Measurements from ENCODE around the gene GAS2L2.

Gene GAS2L2

DNA sequence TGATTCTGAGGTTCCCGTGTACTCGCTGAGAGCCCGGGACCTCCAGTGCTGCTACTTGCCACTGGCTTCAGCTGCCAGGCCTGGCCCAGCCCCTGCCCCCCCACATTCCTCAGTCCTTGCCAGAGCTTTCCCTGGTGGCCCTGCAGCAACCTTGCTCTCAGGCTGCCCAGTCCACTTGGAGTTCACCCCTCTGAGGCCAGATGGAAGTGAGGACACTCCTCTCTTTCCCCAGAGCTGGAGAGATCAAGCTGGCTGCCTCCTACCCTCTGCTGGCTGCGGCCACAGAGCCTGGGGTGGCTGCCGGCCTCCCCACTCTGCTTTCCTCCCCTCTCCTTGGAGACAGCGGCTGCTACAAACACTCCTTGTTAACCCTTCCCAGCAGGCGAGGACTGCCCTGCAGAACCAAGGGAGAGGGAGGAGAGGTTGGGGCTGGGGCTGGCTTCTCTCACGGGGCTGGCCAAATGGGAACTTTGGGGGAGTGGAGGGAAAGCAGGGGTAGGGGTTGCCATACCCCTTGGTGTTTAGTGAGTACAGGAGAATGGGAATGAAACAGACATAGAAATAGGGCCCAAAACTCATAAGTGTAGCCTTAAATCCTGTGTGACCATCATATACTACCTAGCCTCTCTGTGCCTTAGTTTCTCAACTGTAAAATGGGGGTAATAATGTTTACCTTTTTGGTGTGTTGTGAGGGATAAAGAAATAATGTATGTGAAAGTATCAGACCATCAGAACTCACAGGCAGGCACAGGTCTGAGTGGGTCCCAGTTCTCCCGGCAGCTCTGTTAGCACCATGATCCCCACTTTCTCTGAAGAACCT is at the start of gene GAS2L2:
Gene GAS2L2, minus strand, starts transcription at position 295 of the 820 bp plus-strand sequence. CDS start 389 bp downstream, outside the sequence.
- no peak for DNase-seq

DNA sequence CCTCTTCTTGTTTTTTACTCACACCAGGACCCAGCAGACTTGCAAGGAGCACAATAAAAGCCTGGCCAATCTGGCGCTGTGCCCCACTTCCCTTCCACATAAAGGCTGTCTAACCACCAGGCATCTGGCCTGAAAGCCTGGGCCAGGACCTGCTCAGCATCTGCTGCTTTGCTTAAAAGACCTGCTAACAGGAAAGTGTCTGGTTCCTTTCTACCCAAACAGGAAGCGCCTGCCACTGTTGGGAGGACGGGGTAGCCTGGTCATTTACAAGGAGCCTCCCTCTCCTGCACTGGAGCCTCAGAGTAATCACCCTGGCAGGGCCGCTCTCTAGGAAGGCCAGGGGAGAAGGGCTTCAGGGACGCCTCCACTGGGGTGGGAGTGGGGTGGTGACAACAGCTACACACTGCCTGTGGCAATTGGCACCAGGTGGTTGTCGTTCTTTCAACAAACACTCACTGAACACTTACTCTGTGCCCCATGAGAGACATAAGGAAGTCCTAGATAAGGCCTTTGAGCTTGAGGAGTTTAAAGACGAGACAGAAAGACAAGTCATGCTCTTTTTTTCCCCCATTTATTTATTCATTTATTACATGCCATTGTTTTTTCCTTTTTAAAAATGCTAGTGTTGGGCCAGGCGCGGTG is 48.7 kb upstream of the GAS2L2 start:
- peak; percentile 97 for DNase-seq

DNA sequence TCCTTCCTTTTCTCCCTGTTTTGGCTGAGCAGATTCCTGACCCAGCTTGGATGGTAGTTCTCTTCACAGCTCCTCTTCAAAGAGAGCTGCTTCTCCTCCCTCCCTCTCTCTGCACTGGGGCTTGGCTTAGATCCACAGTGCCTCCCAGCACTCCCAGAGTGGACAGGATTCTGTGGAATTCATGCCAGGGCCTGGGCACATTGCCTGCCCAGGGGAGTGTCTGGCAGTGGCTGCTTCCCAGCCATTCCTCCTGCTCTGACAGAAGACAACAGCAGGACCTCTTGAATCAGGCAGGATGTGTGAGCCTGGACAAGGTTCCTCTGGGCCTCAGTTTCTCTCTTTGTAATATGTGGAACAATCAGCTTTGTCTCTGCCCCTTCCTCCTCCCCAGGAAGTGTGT is 46.9 kb upstream of the GAS2L2 start:
- DNase-seq, result peak; percentile 65

DNA sequence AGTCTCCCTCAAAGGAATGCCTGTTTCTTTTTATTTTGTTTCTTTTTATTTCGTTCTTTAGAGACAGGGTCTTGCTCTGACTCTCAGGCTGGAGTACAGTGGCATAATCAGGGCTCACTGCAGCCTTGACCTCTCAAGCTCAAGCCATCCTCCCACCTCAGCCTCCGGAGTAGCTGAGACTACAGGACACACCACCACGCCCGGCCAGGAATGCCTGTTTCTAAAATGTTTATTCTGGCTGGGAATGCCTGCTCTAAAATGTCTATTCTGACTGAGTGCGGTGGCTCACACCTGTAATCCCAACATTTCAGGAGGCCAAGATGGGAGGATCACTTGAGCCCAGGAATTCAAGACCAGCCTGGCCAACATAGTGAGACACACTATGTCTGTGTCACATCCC is 44.9 kb upstream of the GAS2L2 start:
- no peak for DNase-seq

DNA sequence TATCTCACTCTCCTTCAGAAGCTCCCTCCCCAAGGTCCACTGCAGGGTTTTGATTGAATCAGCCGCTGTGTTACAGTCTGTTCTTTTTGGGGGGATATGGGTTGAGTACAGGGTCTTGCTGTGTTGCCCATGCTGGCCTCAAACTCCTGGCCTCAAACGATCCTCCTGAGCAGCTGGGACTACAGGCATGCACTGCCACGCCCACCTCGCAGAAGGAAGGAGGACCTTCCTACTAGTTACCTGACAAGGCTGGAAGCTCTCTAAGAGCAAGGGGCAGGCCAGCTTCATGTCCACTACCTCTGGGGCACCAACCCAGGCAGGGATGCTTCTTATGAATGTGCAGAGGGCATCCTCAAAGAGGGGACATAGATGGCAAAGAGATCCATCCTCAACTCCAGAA is 44.3 kb upstream of the GAS2L2 start:
- DNase-seq, result no peak

DNA sequence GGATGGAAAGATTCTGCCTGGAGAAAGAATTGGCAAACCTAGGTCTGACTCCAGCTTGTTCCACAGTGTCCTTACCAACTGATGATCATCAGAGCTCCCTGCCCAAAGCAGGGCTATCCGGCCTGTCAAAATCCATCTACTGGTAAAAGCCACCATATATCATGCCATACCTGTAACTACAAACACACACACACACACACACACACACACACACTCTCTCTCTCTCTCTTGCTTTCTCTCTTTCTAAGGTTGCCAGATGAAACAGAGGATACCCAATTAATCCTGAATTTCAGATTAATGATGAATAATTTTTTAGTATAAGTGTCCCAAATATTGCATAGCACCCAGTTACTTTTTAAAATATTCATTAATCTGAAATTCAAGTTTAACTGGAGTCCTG is 43.9 kb upstream of the GAS2L2 start:
- no peak for DNase-seq

DNA sequence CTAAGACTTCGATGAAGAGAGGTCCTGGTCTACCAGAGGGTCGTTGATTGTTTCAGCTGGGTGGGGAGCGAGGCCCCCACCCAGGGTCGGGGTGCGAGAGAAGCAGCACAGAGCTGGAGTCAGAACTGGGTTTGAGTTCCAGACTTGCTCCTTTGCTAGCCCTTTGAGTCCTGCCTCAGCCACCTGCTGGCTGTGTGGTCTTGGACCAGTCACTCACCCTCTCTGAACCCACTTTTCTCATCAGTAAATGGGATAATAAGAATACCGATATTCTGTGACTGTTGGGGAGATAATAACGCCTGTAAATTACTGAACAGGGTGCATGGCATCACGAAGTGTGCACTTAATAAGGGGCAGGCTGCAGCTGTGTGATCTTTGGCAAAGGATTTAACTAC is 42.8 kb upstream of the GAS2L2 start:
- no peak for DNase-seq

DNA sequence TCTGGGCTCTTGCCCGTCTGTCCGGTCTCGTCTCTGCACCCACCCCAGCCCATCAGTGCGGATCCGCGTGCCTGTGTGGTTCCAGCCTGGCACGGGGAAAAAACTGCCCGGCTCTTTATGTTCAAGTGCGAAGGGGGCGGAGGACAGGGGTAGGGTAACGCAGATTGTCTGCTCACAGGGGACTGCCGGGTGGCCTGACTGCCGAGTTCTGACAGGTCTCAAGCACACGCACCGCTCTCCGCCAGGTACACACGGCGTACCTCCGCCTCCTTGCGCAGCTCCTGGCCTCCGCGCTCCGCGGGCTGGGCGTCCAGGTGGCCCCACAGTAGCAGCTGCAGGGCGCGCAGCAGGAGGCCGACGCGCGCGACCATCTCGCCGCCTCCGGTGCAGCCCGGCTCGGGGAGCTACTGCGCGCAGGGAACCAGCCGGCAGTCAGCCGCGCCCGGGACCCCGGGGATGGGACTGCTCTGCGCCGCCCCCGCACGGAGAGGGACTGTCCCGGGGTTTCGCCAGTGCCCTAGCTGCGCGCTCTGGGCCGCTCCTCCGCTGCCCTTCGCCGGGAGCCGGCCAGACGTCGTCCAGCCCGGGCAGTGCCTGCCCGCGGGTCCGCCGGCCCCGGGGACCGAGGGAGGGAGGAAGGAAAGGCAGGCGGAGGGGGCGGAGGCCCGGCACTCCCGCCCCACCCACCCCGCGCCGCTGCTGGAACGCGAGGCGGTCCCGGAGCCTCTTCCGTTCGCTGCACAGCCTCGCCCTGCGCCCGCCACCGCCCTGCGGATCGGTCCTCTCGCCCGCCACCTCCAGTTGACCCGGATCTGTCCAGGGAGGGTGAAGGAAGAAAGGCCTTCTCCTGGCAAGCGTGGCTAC is 42.2 kb upstream of the GAS2L2 start, which contains the start of gene MMP28:
Gene MMP28, minus strand, starts transcription at position 635 of the 864 bp plus-strand sequence. Its CDS starts 264 bp downstream, at position 371.
- no peak for DNase-seq

DNA sequence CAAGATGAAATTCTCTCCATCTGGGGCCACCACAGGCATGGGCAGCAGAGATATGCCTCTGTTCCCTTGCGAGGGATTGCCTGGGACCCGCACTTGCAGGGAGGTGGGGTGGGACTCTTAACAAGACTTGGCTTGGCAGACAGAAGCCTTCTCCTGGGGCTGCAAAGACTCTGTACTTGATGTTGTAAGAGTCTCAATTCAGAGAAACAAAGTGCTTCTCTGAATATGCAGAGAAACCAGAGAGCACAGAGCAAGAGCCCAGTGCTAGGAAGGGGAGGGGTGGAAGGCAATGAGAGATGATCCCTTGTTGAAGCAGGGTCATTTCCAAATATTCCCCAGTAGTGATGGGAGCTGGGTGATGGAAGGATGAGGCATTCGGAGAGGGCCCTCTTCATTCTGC is 40.2 kb upstream of the GAS2L2 start:
- DNase-seq, result no peak

DNA sequence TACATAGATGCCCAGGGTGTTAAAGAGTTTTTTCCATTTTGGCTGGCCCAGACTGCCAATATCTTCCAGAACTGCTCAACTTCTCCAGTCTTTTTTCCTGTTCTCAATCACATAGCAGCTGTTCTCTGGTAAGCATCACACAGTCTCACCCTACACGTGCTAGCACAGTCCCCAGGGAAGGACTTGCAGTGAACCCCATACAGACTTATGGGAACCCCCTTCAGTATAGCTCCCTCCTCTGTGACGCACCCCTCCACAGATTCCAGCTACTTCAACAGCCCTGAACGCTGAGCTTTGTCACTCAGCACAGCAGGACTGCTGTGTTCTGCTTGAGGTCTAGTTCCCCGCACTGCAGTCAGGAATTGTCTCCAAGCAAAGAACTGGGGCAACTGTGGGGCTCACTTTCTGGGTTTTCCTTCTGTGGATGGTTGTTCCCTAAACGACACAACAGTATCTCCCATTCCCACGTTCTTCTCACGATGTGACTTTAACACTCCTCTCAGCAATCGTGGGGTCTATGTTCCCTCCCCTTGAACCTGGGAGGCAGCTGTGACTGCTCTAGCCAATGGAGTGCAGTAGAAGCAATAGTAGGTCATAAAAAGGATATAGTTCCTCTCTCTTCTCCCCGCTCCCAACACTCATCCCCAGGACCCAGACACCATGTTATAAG is 38.8 kb upstream of the GAS2L2 start:
- DNase-seq, result no peak

DNA sequence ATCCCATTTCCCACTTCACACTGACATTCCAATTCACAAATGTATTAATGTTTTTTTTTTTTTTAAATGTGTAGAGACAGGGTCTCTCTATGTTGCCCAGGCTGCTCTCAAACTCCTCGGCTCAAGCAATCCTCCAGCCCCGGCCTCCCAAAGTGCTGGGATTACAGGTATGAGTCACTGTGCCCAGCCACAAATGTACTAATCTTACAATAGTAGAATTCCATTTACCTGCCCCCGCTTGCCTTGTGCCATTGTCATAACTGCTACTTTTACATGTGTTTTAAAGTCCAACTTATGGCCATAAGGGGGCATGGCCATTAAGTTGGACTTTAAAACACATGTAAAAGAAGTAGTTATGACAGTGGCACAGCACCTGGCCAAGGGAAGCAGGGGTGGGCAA is 37.8 kb upstream of the GAS2L2 start:
- no peak for DNase-seq

DNA sequence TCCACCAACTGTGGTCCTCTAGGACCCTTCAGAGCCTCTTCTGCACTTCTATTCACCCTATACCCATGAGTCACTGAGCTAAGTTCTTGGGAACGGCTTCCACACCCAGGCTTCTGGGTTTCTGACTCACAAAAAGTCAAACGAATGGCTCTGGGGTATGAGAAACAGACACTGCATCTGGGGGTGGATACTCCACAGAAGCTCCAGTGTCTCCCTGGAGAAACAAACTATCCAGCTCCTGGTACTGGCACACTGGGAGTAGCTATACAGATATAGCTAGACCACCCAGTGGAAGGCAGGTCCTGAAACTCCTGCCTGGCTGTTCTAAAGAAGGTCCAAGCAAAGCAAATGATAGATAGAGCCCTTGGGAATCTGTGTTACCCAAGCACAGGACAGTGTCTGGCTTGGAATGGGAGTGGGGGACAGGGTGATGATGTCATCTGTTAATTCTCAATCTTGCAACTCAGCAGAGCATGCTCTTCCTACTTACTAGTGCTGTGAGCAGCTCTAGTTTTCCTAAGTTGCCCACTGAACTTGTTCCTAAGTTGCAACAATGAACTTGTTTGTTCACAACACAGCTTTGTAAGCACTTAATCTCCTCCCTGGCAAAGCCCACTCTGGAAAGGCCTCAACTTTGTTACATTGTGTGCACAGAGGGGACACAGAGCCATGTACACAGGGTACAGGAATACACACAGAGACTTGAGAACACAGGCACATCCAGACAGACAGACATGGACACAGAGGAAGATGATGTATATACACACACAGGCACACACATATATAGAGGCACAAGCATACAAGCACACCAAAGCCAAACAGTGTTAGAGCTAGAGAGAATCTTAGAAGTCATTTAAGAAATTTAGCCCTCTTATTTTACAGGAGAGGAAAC is 35.7 kb upstream of the GAS2L2 start:
- no peak for DNase-seq

DNA sequence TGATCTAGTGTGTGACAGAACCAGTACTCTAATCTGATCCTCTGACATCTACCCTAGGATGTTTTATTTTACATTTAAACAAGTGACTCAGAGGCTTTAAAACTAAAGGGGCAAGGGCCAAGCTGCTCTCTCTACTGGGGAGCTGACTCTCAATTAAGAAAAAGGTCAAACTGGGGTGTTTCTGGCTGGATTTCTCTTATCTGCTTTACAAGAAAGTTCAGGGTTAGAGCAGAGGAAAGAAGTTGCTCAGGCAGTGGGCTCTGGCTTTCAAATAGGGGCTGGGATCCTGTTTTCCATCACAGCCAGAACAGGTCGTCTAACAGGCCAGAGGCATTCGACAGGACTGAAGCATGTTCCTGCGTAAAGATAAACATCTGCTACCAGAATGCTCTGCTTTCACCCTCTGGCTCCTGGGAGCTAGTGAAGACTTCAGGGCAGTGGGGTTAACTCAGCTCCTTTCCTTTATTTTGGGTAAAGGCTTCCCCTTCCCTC is 33.9 kb upstream of the GAS2L2 start:
- DNase-seq, result no peak

DNA sequence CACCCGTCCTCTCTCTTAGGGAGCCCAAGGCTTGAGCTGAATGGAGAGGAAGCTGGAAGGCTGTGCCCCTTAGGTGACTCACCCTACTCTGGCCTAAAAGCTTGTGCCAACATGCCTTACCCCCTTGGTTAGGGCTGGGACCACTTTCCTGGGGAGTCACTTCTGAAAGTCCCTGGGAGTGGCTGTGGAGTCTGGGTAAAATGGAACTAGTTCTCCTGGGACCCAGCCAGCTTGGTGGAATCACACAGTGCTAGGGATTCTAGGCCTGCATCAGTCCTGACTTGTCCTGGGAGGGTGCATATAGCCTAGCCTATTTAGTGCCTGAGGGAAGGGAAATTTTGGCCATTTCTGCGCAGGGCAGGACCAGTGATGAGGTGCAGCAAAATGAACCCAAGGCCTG is 31.9 kb upstream of the GAS2L2 start:
- no peak for DNase-seq

DNA sequence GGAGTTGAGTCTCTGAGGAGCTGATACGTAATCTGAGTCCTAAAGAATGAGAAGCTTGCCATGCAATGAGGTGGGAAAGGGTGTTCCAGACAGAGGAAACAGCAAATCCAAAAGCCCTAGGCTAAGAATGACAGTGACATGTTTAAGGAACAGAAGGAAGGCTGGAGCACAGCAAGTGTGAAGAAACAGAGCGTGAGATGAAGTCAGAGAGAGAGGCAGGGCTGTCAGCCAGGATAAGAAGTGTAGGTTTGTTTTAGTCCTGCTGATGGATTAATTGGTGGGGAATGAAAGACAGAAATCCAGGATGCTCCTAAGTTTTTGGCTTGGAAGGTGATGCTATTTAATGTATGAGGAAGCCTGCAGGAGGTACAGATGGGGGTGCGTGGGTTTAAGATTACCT is 27.9 kb upstream of the GAS2L2 start:
- no peak for DNase-seq

DNA sequence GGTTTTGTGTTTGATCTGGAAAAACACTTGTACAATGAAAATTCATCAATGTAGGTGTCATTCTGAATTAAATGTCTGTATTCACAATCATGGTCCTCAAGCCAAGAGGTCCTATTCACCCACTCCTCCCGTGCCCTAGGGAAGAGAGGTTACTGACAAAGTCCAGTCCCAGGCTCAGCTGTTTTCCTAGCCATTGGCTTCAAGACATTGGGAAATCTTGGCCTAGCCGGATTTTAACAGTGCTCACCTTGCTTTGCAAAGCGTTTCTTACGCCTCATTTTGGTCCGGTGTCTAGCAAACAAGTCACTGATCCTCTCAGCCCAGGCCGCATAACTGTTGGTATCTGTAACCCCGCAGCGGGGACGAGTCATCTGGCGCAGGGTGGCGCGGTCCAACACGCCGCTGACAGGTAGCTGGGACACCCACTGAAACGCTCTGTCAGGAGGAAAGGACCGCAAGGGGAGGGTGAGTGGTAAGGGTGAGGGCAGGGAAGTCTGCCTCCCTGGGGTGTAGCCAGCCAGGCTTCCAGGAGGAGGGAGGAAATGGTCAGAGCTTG is 25.7 kb upstream of the GAS2L2 start:
- no peak for DNase-seq

DNA sequence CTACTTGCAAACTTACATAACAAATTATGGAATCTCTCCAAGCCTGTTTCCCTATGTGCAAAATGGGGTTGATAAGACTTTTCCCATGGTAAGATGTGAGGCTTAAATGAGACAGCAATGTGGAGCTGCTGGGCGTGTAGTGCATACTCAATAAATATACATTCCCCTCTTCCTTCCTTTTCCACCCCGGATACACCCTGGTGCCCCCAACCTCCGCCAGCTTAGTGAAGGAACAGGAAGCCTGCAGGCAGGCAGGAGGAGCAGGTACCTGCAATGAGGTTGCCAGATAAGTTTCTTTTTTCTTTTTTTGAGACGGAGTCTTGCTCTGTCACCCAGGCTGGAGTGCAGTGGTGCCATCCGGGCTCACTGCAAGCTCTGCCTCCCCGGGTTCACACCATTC is 22.5 kb upstream of the GAS2L2 start:
- no peak for DNase-seq

DNA sequence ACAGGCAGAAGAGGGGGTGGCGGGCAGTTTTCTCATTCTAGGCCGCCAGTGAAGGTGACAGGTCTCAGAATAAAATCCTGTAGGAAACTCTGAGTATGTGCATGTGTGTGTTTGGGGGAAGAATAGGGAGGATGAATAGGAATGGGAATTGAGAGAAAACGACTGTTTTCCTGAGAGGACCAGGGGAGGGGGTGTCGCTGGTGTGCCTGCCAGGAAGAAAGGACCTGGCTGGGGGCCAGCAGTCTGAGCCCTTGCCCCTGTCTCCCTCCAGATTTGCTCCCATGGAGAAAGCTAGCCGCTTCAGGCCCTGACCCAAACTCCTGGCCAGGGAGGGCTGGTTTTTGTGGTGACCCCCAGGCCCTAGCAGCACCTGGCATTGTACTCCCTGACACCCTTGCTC is 22.0 kb upstream of the GAS2L2 start:
- no peak for DNase-seq

DNA sequence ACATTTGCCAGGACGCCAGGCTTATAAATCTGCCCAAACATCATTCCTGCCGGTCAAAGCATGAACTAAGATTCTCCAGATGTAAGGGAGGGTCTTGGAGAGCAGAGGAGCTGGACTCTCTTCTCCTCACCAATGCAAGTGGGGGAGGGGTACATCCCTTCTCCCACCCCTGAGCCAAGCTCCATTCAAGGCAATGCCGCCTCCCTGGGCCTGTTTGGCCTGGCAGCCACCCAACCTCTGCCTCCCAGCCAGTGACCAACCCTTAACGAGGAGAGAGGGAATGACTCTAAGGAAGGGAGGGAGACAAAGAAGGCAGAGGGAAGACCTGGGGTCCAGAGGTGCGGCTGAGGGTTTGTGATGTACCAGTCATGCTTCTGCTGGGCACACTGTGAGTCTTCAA is 21.5 kb upstream of the GAS2L2 start:
- no peak for DNase-seq

DNA sequence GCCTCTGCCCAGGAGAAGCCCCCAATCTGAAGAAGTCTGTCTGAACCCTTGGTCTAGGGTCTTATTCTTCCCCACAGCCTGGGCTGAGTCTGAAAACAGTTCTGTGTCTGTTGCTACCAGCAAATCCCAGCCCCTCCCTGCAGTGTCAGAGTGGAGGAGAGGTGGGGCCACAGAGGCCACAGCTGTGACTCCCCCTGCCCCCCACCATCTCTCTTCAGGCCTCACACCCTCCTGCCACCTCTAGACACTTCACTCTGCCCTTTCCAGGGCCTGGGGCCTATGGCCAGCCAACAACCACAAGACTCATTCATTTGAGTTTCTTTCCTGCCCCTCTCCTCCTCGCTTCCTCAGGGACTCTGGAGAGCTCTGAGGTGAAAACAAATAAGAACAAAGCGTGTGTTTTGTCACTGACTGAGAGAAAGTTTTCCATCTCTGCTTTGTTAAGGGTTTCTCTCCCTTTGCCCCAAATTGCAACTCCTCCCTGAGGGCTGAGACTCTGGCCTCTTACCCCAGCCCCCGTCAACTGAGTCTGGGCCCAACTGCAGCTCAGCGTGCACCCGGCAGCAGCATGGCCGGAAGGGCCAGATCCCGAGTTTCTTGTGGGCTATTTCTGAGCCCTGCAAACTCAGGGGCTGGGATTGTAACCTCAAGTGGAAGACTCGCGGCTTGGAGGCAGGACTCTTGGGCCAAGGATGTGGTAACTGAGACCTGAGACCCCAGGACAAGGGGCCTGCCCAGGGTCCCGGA is 20.8 kb upstream of the GAS2L2 start:
- DNase-seq, result no peak

DNA sequence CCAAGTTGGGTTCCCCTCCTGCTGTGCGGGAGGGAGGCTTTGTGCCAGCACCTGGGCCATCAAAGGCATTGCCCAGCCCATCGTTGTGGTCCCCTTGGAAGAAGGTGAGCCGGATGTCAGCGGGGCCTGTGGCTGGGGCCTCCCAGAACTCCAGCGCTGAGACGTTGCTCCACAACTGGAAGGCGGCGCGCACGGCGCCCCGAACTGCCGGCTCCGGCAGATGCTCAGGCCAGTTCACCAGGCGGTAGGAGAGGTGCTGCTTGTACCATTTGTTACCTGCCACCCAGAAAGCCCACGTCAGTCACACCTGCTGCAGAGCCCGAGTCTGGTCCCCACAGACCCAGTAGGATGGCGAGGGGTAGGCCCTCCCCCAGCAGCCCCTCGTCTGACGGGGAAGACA is 20.1 kb upstream of the GAS2L2 start:
- DNase-seq, result no peak

Measured in NCI-H1694 (cell line).